SK-N-SH (cell line): ENCODE measurements around the gene CREB5. TPM values are rescaled to one million over a fixed set of nuclear protein-coding genes. Genes with fewer than 3 reads are reported as not detected.

Experiments used
- CTCF ChIA-PET: fragments of 300-600, 350-600 bp; formaldehyde crosslinking; extraction: SDS; loops from one replicate; lab custom pipeline; 2021; lab: Yijun Ruan, JAX
- POLR2A ChIA-PET: fragments of 350-600 bp; sonication (Branson Sonifier 250); formaldehyde crosslinking; extraction: SDS; loops from one replicate; lab custom pipeline; 2020; ENCODE audit warnings: antibody characterized with exemption, inconsistent platforms; lab: Yijun Ruan, JAX
- DNase-seq: peaks from one replicate; pipeline ENCODE4 v3.0.0; 2012
- H2AFZ ChIP-seq: fragments of 200-600 bp; sonication (generic); 2 replicates; pipeline ENCODE4 v1.8.1; 2016; ENCODE audit warnings: antibody characterized with exemption, mild to moderate bottlenecking, low read depth
- H3F3A ChIP-seq: fragments of 200-600 bp; sonication (generic); replicated peaks from 2 replicates; pipeline ENCODE3; 2016; ENCODE audit warnings: antibody characterized with exemption, mild to moderate bottlenecking; ENCODE audit not compliant: insufficient read depth
- H3K27ac ChIP-seq, 2 experiments: fragments of 200-500 bp in 1 of 2; fragments of 200-600 bp in 1 of 2; sonication (Bioruptor generic) in 1 of 2; sonication (generic), shearing (Covaris generic) in 1 of 2; 2 replicates each; pipeline versions ENCODE4 v1.5.1 to v1.6.1; 2014 to 2016; ENCODE audit warnings: low read depth in 2 of 2, inconsistent platforms in 1 of 2, low read length in 1 of 2, mild to moderate bottlenecking in 1 of 2, mixed read lengths in 1 of 2
- H3K27me3 ChIP-seq: fragments of 200-600 bp; sonication (generic), shearing (Covaris generic); 2 replicates; pipeline ENCODE4 v1.6.1; 2016; ENCODE audit warnings: mixed run types; ENCODE audit not compliant: insufficient read depth
- H3K36me3 ChIP-seq, 2 experiments: fragments of 200-500 bp in 1 of 2; fragments of 200-600 bp in 1 of 2; sonication (Bioruptor generic) in 1 of 2; sonication (generic) in 1 of 2; replicated peaks in 1 of 2; 2 replicates each; pipeline versions ENCODE3 to v1.5.1; 2014 to 2016; ENCODE audit warnings: low read length in 1 of 2, mild to moderate bottlenecking in 1 of 2; ENCODE audit not compliant: insufficient read depth in 2 of 2, control insufficient read depth in 1 of 2
- H3K4me1 ChIP-seq, 2 experiments: fragments of 200-500 bp in 1 of 2; fragments of 200-600 bp in 1 of 2; sonication (Bioruptor generic) in 1 of 2; sonication (generic), shearing (Covaris generic) in 1 of 2; 2 replicates each; pipeline versions ENCODE4 v1.5.1 to v1.6.1; 2014 to 2016; ENCODE audit warnings: low read depth in 1 of 2, low read length in 1 of 2, mixed run types in 1 of 2; ENCODE audit not compliant: insufficient read depth in 2 of 2, control insufficient read depth in 1 of 2
- H3K4me2 ChIP-seq: fragments of 200-600 bp; sonication (generic), shearing (Covaris generic); 2 replicates; pipeline ENCODE4 v1.6.1; 2017; ENCODE audit warnings: mixed run types
- H3K4me3 ChIP-seq, 2 experiments: fragments of 200-500 bp in 1 of 2; fragments of 200-600 bp in 1 of 2; sonication (Bioruptor generic) in 1 of 2; sonication (generic), shearing (Covaris generic) in 1 of 2; 2 replicates each; pipeline versions ENCODE4 v1.5.1 to v1.8.1; 2014 to 2016; ENCODE audit warnings: low read depth in 2 of 2, inconsistent platforms in 1 of 2, low read length in 1 of 2, mild to moderate bottlenecking in 1 of 2, mixed read lengths in 1 of 2, moderate library complexity in 1 of 2
- H3K79me2 ChIP-seq: fragments of 200-600 bp; sonication (generic); 2 replicates; pipeline ENCODE4 v1.8.1; 2017; ENCODE audit warnings: mild to moderate bottlenecking; ENCODE audit not compliant: insufficient read depth
- H3K9ac ChIP-seq: fragments of 200-600 bp; sonication (generic); 2 replicates; pipeline ENCODE4 v1.6.1; 2017; ENCODE audit warnings: mixed run types
- H3K9me2 ChIP-seq: fragments of 200-600 bp; sonication (generic); 2 replicates; pipeline ENCODE4 v1.6.1; 2017; ENCODE audit warnings: mixed run types
- H3K9me3 ChIP-seq: fragments of 200-600 bp; sonication (generic); 2 replicates; pipeline ENCODE4 v1.6.1; 2017; ENCODE audit warnings: mixed run types, mild to moderate bottlenecking, moderate library complexity
- H4K20me1 ChIP-seq: fragments of 200-600 bp; sonication (generic); 2 replicates; pipeline ENCODE4 v1.6.1; 2017; ENCODE audit warnings: mild to moderate bottlenecking, mixed run types; ENCODE audit not compliant: insufficient read depth
- CHD2 ChIP-seq: fragments of 150-350 bp; IDR thresholded peaks from 2 replicates; pipeline ENCODE4 v1.6.1; 2018; ENCODE audit warnings: low read length; ENCODE audit not compliant: partially characterized antibody
- ELF1 ChIP-seq: IDR thresholded peaks from 2 replicates; pipeline ENCODE4 v1.4.0; 2012
- EP300 ChIP-seq, 2 experiments: IDR thresholded peaks; 2 replicates each; pipeline versions ENCODE4 v1.4.0 to v1.6.1; 2012; ENCODE audit warnings: borderline replicate concordance in 1 of 2, low read depth in 1 of 2, low read length in 1 of 2
- EZH2phosphoT487 ChIP-seq: fragments of 200-600 bp; sonication (generic); IDR thresholded peaks from 2 replicates; pipeline ENCODE4 v1.6.1; 2017; ENCODE audit warnings: low read depth, mixed run types, mild to moderate bottlenecking, antibody characterized with exemption, moderate library complexity, borderline replicate concordance
- FOXM1 ChIP-seq: IDR thresholded peaks from 2 replicates; pipeline ENCODE4 v1.4.0; 2012; ENCODE audit warnings: low read depth, mild to moderate bottlenecking
- GABPA ChIP-seq: IDR thresholded peaks from 2 replicates; pipeline ENCODE4 v1.4.0; 2012; ENCODE audit warnings: low read depth, mild to moderate bottlenecking
- GATA2 ChIP-seq: sonication (generic); formaldehyde crosslinking; IDR thresholded peaks from 2 replicates; pipeline ENCODE4 v1.5.0; 2020; ENCODE audit warnings: mild to moderate bottlenecking, missing genetic modification reagents
- MEF2A ChIP-seq: IDR thresholded peaks from 2 replicates; pipeline ENCODE4 v1.4.0; 2012; ENCODE audit warnings: low read depth, borderline replicate concordance
- NFIC ChIP-seq: IDR thresholded peaks from 2 replicates; pipeline ENCODE4 v1.4.0; 2012; ENCODE audit warnings: borderline replicate concordance
- NRF1 ChIP-seq: IDR thresholded peaks from 2 replicates; pipeline ENCODE4 v1.6.1; 2012; ENCODE audit warnings: low read depth, mild to moderate bottlenecking, low read length
- POLR2AphosphoS5 ChIP-seq: IDR thresholded peaks from 2 replicates; pipeline ENCODE4 v1.6.1; 2012; ENCODE audit warnings: low read depth, low read length
- RAD21 ChIP-seq: IDR thresholded peaks from 2 replicates; pipeline ENCODE4 v1.6.1; 2012; ENCODE audit warnings: mild to moderate bottlenecking, low read length
- RCOR1 ChIP-seq: fragments of 150-350 bp; IDR thresholded peaks from 2 replicates; pipeline ENCODE4 v1.6.1; 2017; ENCODE audit warnings: antibody characterized with exemption, low read length
- RFX5 ChIP-seq: IDR thresholded peaks from 2 replicates; pipeline ENCODE4 v1.6.1; 2012; ENCODE audit warnings: mild to moderate bottlenecking, improper control_type of control experiment, low read length
- SIN3A ChIP-seq: IDR thresholded peaks from 2 replicates; pipeline ENCODE4 v1.6.1; 2012; ENCODE audit warnings: low read depth, mild to moderate bottlenecking, low read length, moderate library complexity, borderline replicate concordance
- TAF1 ChIP-seq: IDR thresholded peaks from 2 replicates; pipeline ENCODE4 v1.6.1; 2012; ENCODE audit warnings: low read depth, mild to moderate bottlenecking, low read length, moderate library complexity, borderline replicate concordance
- TCF12 ChIP-seq: IDR thresholded peaks from 2 replicates; pipeline ENCODE4 v1.4.0; 2012
- TEAD4 ChIP-seq: IDR thresholded peaks from 2 replicates; pipeline ENCODE4 v1.4.0; 2012; ENCODE audit warnings: mild to moderate bottlenecking, borderline replicate concordance; ENCODE audit not compliant: insufficient read depth
- WGBS: methylation state at CpG from one replicate; pipeline ENCODE4 v1.1.6; 2017; ENCODE audit warnings: low lambda C conversion rate; 5-methylcytosine and 5-hydroxymethylcytosine counted together
- polyA plus RNA-seq, 3 experiments: library from polyadenylated mRNA; depleted of rRNA; stranded (reverse); fragments of >200 nt; gene quantifications; 2 replicates each; pipeline ENCODE4 v1.2.3, GENCODE V29; 2012
- TF ChIP-seq, protein P1 (sequence below): IDR thresholded peaks from 2 replicates; pipeline ENCODE4; 2012
- TF ChIP-seq, protein P2 (sequence below): fragments of 150-350 bp; IDR thresholded peaks from 2 replicates; pipeline ENCODE4 v1.6.1; 2016; ENCODE audit warnings: mild to moderate bottlenecking, low read depth, low read length
- TF ChIP-seq, protein P3 (sequence below): fragments of 150-350 bp; IDR thresholded peaks from 2 replicates; pipeline ENCODE4 v1.6.1; 2017; ENCODE audit warnings: antibody characterized with exemption, low read length, low read depth, borderline replicate concordance
- TF ChIP-seq, protein P4 (sequence below): IDR thresholded peaks from 2 replicates; pipeline ENCODE4 v1.4.0; 2012; ENCODE audit warnings: low read depth, borderline replicate concordance

CREB5 gene
- polyA plus RNA-seq, 1 of the 3 experiments (the other 2 are of a cell fraction): 19.3 TPM

DNA sequence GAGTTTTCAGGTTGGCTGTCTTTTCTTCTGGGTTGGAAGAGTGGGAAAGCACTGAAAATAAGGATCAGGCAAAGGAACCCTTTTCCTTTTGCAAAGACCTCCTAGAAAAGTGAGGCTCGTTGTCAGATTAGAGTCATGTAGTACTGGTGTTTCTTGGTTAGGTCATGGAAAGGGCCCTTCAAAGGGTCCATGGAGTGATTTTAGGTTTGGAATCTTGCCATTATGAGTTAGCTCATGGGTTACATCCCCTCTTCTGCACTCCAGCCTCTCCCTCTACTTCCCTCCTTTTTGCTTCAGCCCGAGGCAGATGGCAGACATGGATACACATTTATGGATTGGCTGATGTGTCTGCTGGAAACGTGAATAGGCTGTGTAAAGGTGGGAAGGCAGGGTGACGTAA is 47.0 kb downstream of the CREB5 start:
- H3K9me3 ChIP-seq: no peaks in the 10 kb centered on the region
- H3F3A ChIP-seq: no peaks in the 10 kb centered on the region
- H3K4me2 ChIP-seq: no peak overlapping the region
- TF ChIP-seq NRF1 (no peak), NFIC (no peak), GABPA (no peak), RFX5 (no peak), EP300 (IDR thresholded peaks at IDR 0.05; ENCODE audit: borderline replicate concordance in 1 of 2, low read depth in 1 of 2, low read length in 1 of 2) (no peak), TEAD4 (no peak), MEF2A (no peak), FOXM1 (no peak), CHD2 (no peak), TCF12 (no peak), TAF1 (no peak), ELF1 (no peak), GATA2 (CRISPR knock-in tag) (no peak)
- TF ChIP-seq, protein P1, sequence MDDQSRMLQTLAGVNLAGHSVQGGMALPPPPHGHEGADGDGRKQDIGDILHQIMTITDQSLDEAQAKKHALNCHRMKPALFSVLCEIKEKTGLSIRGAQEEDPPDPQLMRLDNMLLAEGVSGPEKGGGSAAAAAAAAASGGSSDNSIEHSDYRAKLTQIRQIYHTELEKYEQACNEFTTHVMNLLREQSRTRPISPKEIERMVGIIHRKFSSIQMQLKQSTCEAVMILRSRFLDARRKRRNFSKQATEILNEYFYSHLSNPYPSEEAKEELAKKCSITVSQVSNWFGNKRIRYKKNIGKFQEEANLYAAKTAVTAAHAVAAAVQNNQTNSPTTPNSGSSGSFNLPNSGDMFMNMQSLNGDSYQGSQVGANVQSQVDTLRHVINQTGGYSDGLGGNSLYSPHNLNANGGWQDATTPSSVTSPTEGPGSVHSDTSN: no peak
- TF ChIP-seq, protein P2, sequence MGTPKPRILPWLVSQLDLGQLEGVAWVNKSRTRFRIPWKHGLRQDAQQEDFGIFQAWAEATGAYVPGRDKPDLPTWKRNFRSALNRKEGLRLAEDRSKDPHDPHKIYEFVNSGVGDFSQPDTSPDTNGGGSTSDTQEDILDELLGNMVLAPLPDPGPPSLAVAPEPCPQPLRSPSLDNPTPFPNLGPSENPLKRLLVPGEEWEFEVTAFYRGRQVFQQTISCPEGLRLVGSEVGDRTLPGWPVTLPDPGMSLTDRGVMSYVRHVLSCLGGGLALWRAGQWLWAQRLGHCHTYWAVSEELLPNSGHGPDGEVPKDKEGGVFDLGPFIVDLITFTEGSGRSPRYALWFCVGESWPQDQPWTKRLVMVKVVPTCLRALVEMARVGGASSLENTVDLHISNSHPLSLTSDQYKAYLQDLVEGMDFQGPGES: no peak
- TF ChIP-seq, protein P3, sequence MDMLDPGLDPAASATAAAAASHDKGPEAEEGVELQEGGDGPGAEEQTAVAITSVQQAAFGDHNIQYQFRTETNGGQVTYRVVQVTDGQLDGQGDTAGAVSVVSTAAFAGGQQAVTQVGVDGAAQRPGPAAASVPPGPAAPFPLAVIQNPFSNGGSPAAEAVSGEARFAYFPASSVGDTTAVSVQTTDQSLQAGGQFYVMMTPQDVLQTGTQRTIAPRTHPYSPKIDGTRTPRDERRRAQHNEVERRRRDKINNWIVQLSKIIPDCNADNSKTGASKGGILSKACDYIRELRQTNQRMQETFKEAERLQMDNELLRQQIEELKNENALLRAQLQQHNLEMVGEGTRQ: no peak
- ChIA-PET POLR2A (no interaction called here), CTCF (interaction anchor here (0.7 kb wide), 1 partner anchor 15 kb away, joined by 4 read pairs; no protein-coding TSS in a partner anchor)
- no peaks in the 10 kb centered on the region for H3K79me2 ChIP-seq
- no peaks in the 10 kb centered on the region for H4K20me1 ChIP-seq
- H3K9me2 ChIP-seq: no peaks in the 10 kb centered on the region
- H3K27ac ChIP-seq: no peak overlapping the region
- H3K36me3 ChIP-seq: no peaks in the 10 kb centered on the region
- 34% methylated on average over 4 of the region's 4 CpGs for WGBS
- H3K9ac ChIP-seq: no peak overlapping the region
- H3K27me3 ChIP-seq: no peaks in the 10 kb centered on the region
- no peak overlapping the region for H3K4me3 ChIP-seq
- no peak overlapping the region for H2AFZ ChIP-seq
- DNase-seq: no peak
- no peaks in the 10 kb centered on the region for H3K4me1 ChIP-seq

DNA sequence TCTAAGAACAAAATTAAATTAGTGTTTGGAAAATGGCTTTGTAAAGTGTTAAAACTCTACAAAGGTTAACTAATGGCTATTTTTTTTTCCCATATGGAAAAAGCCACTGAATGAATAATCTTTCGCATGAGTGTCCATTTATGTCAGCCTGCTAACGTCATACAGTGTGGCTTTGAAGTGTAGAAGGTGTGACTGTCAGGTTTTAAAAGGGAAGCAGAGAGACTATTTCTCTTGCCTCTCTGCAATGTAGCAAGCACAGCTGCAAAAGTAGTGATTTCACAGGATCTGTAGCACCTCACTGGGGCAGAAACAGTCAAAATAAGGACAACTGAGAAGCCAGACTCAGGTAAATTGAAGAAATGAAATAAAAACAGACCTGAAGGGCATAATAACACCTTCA is 53.4 kb downstream of the CREB5 start:
- Histone ChIP-seq H3K79me2 (no peaks in the 10 kb centered on the region), H3K27me3 (no peaks in the 10 kb centered on the region), H3K4me1 (no peaks in the 10 kb centered on the region; a peak in 1 of 4 replicates), H3K27ac (no peak overlapping the region), H3K36me3 (no peaks in the 10 kb centered on the region), H3K9ac (no peak overlapping the region), H3K4me3 (no peak overlapping the region), H2AFZ (no peak overlapping the region), H3K9me2 (no peaks in the 10 kb centered on the region), H3F3A (no peaks in the 10 kb centered on the region), H3K9me3 (no peaks in the 10 kb centered on the region), H4K20me1 (no peaks in the 10 kb centered on the region), H3K4me2 (no peak overlapping the region)
- ChIA-PET CTCF (interaction anchor here (1.6 kb wide), 1 partner anchor 12 kb away, joined by 5 read pairs; no protein-coding TSS in a partner anchor), POLR2A (no interaction called here)
- no peak for DNase-seq
- WGBS: 73% methylated on average over 2 of the region's 2 CpGs
- TF ChIP-seq SIN3A (no peak), RCOR1 (no peak), EZH2phosphoT487 (no peak), TCF12 (no peak), MEF2A (no peak), FOXM1 (no peak), RAD21 (no peak), POLR2AphosphoS5 (no peak), GABPA (no peak)
- TF ChIP-seq, protein P4, sequence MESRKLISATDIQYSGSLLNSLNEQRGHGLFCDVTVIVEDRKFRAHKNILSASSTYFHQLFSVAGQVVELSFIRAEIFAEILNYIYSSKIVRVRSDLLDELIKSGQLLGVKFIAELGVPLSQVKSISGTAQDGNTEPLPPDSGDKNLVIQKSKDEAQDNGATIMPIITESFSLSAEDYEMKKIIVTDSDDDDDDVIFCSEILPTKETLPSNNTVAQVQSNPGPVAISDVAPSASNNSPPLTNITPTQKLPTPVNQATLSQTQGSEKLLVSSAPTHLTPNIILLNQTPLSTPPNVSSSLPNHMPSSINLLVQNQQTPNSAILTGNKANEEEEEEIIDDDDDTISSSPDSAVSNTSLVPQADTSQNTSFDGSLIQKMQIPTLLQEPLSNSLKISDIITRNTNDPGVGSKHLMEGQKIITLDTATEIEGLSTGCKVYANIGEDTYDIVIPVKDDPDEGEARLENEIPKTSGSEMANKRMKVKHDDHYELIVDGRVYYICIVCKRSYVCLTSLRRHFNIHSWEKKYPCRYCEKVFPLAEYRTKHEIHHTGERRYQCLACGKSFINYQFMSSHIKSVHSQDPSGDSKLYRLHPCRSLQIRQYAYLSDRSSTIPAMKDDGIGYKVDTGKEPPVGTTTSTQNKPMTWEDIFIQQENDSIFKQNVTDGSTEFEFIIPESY: no peak
- TF ChIP-seq, protein P1: no peak
- TF ChIP-seq, protein P3: no peak
